Coronary artery (tissue), 2 donors: ENCODE results near the gene SAMHD1.
"Not testable (repeated sequence)": the region's sequence is repeated elsewhere in the genome, so short reads cannot be mapped to it uniquely, and the experiment has no call there.

ENCODE experiments used
- DNase-seq: peaks from one replicate; pipeline ENCODE4 v3.0.0-alpha.2; 2017; ENCODE audit warnings: low spot score
- H3K27ac ChIP-seq, 2 donors: fragments of 200-600 bp; sonication (generic); one replicate each; pipeline ENCODE4 v1.5.1; 2016 to 2019
- H3K4me3 ChIP-seq: fragments of 200-600 bp; sonication (generic); 2 replicates; pipeline ENCODE4 v1.5.1; 2016; ENCODE audit warnings: mild to moderate bottlenecking, moderate library complexity
- TF ChIP-seq, protein P1 (sequence below): fragments of 200-600 bp; sonication (generic); IDR thresholded peaks from one replicate; pipeline ENCODE4 v1.5.1; 2019; ENCODE audit warnings: antibody characterized with exemption

Gene SAMHD1

DNA sequence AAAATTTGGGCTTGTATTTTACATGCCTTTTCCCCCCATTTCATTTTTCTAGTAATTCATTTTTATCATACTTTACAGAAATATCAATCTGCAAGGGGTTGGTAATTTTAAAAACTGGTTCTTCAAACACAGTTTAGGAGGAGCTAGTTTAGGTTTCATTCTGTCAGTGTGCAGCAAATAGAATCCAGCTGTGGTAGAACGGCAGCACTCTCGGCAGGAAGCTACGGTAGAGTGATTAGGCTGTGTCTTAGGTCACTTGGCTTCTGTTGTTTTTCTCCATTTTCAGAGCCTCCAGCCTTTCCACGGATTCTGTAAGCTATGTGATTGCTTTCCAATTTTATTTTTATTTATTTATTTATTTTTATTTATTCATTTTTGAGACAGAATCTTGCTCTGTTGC, 42.9 kb downstream of the SAMHD1 start:
- no peak overlapping the region for H3K27ac ChIP-seq

DNA sequence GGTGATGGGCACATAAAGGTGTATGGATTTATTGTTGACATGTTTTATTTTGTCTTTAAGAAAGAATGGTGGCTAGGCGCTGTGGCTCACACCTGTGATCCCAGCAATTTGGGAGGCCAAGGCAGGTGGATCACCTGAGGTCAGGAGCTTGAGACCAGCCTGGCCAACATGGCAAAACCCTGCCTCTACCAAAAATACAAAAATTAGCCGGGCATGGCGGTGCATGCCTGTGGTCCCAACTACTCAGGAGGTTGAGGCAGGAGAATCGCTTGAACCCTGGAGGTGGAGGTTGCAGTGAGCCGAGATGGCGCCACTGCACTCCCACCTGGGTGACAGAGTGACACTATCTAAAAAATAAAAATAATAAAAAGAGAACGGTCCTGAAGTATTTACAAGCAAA, 45.4 kb downstream of the SAMHD1 start:
- H3K4me3 ChIP-seq, DNase-seq, H3K27ac ChIP-seq: not testable (repeated sequence)

More for the DNA sequence above, 42.9 kb downstream of the SAMHD1 start:
- H3K4me3 ChIP-seq: no peak overlapping the region
- TF ChIP-seq, protein P1, sequence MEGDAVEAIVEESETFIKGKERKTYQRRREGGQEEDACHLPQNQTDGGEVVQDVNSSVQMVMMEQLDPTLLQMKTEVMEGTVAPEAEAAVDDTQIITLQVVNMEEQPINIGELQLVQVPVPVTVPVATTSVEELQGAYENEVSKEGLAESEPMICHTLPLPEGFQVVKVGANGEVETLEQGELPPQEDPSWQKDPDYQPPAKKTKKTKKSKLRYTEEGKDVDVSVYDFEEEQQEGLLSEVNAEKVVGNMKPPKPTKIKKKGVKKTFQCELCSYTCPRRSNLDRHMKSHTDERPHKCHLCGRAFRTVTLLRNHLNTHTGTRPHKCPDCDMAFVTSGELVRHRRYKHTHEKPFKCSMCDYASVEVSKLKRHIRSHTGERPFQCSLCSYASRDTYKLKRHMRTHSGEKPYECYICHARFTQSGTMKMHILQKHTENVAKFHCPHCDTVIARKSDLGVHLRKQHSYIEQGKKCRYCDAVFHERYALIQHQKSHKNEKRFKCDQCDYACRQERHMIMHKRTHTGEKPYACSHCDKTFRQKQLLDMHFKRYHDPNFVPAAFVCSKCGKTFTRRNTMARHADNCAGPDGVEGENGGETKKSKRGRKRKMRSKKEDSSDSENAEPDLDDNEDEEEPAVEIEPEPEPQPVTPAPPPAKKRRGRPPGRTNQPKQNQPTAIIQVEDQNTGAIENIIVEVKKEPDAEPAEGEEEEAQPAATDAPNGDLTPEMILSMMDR: no peak
- no peak for DNase-seq

DNA sequence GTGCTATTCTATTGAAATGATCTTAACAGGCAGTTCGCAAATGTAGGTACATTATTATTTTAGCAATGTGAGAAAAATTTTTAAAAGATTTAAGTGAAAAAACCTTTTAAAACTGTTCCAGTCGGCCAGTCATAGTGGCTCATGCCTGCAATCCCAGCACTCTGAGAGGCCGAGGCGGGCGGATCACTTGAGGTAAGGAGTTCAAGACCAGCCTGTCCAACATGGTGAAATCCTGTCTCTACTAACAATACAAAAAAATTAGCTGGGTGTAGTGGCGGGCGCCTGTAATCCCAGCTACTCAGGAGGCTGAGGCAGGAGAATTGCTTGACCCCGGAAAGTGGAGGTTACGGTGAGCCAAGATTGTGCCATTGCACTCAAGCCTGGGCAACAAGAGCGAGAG, 45.9 kb downstream of the SAMHD1 start:
- not testable (repeated sequence) for H3K27ac ChIP-seq, H3K4me3 ChIP-seq, DNase-seq

GRCh38 chr20:36904690-36905089, 46.8 kb downstream of the SAMHD1 start:
- no peak overlapping the region for H3K27ac ChIP-seq
- DNase-seq: no peak
- H3K4me3 ChIP-seq: no peak overlapping the region
- TF ChIP-seq, protein P1: no peak

DNA sequence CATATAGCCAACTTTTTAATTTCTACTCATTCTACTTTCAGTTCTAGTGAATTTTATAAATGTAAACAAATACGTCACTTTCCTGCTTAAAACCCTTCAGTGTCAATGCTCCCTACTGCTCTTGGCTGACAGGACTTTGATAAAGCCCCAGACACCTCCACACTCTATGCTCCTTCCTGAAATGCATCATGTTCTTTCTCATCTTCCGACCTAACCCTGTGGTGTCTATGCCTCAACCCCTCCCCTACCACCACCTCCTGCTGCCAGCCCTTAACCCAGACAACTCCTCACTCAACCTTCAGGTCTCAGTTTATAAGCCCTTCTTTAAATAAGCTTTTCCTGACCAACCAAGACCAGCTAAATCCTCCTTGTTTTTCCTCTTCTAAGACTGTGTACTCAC, 56.5 kb downstream of the SAMHD1 start:
- DNase-seq: no peak
- no peak overlapping the region for H3K4me3 ChIP-seq
- no peak overlapping the region for H3K27ac ChIP-seq
- TF ChIP-seq, protein P1: no peak

DNA sequence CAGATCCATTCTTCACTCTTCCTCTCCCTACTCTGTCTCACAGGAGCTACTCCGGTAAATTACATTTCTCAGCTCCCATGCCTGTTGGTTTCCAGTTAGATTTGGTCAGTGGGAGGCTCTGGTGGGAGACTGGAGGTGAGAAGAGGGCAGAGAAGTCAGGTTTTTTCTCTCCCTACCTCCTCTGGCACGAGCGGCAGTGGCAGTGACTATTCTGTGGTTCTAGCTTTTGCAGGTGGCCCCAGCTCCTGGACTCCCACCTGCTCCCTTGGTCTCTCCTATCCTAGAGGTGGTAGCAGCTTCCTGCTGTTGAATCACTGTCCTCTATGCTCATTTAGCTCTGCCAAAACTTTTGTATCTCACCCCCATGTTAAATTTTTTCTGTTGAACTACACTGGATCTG, 57.7 kb downstream of the SAMHD1 start:
- TF ChIP-seq, protein P1: no peak
- Histone ChIP-seq H3K4me3 (no peak overlapping the region), H3K27ac (no peak overlapping the region)
- DNase-seq: no peak

GRCh38 chr20:36891211-36891610, 60.3 kb downstream of the SAMHD1 start:
- no peak overlapping the region for H3K4me3 ChIP-seq
- TF ChIP-seq, protein P1: no peak
- DNase-seq: no peak
- H3K27ac ChIP-seq: no peak overlapping the region

GRCh38 chr20:36890586-36890985, 60.9 kb downstream of the SAMHD1 start:
- Histone ChIP-seq H3K27ac (no peak overlapping the region), H3K4me3 (no peak overlapping the region)
- TF ChIP-seq, protein P1: no peak
- no peak for DNase-seq
